HG03442 (cell line): ENCODE results near the gene STEAP4.

Experiments used
- ATAC-seq: cut with Tn5 transposase; IDR thresholded peaks from one replicate; pipeline ENCODE4 v1.9.1; 2021; ENCODE audit warnings: mild to moderate bottlenecking, moderate library complexity; ENCODE audit not compliant: unreplicated experiment

Gene STEAP4

DNA sequence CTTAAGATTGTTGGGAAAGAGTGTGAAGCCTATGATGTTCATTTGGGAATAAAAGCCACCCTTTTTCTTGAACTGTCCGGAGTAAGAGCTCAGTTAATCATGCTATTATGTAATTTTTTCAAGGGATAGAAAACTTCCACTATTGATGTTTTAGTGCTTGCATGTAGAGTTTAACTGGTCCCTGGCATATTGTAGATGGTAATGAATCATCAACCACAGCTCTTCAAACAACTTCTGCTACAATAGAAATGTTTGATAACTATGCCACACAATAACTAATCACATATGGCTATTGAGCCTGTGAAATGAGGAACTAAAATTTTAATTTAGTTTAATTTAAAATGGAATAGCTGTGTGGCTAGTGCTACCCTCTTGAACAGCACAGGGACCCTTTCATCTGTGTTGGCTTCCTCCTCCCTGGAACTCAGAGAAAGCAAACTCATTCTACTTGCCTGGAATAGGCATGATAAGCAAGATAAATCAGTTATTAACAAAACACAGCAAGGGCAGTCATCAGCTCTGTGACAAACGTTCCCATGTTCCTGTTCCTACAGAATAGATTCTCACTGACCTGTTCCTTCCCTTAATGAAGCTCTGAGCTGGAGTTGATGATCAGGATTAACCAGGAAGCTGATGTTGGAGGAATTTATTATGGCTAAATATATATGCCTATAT, 82.0 kb downstream of the STEAP4 start:
- ATAC-seq: no peak

DNA sequence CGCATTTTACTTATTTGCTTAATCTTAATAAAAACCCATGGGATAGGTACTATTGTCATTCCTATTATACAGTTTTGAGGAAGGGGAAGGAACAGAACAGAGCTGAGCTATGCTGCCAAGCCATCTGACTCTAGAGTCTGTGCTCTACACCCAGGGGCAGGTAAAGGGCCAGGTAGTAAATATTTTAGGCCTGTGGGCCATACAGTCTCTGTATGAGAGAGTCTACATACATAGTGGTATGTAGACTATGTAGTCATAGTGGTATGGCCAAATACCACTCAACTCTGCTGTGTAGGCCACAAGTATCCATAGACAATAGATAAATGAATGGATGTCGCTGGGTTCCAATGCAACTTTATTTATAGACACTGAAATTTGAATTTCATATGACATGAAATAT, 83.4 kb downstream of the STEAP4 start:
- no peak for ATAC-seq
